ENCODE measurements around the gene PARP1.

DNA sequence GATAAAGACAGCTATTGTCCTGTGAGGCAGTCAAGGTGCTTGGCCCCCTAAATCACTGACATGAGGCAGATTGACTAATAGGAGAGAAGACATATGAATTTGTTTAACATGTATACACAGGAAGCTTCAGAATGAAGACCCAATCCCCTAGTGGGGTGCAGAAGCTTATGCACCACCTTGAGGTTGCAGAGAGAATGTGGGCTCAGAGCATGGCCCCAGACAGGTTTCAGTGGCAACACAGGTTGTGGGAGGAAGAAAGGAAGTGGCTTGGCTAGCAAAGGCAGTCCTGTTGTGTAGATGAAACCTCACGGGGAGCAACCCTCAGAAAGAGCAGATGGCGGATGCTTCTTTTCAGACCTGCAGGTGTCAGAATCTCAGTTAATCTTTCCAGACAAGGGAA, 37.0 kb upstream of the PARP1 start:
- no peak for TF ChIP-seq EZH2 (IDR thresholded peaks at IDR 0.05; ENCODE audit: low read length, missing control alignments)
- TF ChIP-seq, protein P1, sequence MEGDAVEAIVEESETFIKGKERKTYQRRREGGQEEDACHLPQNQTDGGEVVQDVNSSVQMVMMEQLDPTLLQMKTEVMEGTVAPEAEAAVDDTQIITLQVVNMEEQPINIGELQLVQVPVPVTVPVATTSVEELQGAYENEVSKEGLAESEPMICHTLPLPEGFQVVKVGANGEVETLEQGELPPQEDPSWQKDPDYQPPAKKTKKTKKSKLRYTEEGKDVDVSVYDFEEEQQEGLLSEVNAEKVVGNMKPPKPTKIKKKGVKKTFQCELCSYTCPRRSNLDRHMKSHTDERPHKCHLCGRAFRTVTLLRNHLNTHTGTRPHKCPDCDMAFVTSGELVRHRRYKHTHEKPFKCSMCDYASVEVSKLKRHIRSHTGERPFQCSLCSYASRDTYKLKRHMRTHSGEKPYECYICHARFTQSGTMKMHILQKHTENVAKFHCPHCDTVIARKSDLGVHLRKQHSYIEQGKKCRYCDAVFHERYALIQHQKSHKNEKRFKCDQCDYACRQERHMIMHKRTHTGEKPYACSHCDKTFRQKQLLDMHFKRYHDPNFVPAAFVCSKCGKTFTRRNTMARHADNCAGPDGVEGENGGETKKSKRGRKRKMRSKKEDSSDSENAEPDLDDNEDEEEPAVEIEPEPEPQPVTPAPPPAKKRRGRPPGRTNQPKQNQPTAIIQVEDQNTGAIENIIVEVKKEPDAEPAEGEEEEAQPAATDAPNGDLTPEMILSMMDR (conservative IDR thresholded peaks at IDR 0.05 in 1 of 2, IDR thresholded peaks at IDR 0.05 in 1 of 2; ENCODE audit: low read depth in 1 of 2, low read length in 2 of 2) = no peak

Measured in fibroblast of lung (primary cell).